K562 (cell line): ENCODE data around the gene CDC45. TPM values are rescaled to one million over a fixed set of nuclear protein-coding genes. Genes with fewer than 3 reads are reported as not detected.

Experiments
- ATAC-seq: fragments of 200-7000 bp; cut with Tn5 transposase; 3 replicates; pipeline ENCODE4 v1.9.1; 2020; ENCODE audit warnings: moderate library complexity
- BruUV-seq: library from RNA; stranded (reverse); fragments of 400-500 nt; replicated peaks from 2 replicates; lab custom pipeline; 2021; lab: Mats Ljungman, UMichigan
- CTCF ChIA-PET: fragments of 300-600 bp; formaldehyde crosslinking; extraction: SDS; loops from one replicate; lab custom pipeline; 2021; ENCODE audit warnings: low intra/inter-chr PET ratio; lab: Yijun Ruan, JAX
- POLR2A ChIA-PET: fragments of 300-600, 350-650 bp; sonication (Branson Sonifier 250); formaldehyde crosslinking; extraction: SDS; loops from one replicate; lab custom pipeline; 2021; ENCODE audit warnings: antibody characterized with exemption, inconsistent platforms; lab: Yijun Ruan, JAX
- DNase-seq, 4 experiments: peaks; one replicate each; pipeline versions ENCODE4 v3.0.0 to v3.0.0-alpha.2; 2011 to 2018; ENCODE audit warnings: low spot score in 3 of 4, mixed read lengths in 3 of 4; ENCODE audit errors: extremely low read depth in 1 of 4
- FAIRE-seq: peaks from 2 replicates; lab custom pipeline; 2011; peaks lifted over from hg19 to GRCh38; lab: Jason Lieb, UNC
- H2AFZ ChIP-seq: 2 replicates; pipeline ENCODE4 v1.6.0; 2011; ENCODE audit warnings: low read depth, low read length, control low read depth, inconsistent platforms
- H3K27ac ChIP-seq: fragments of 200-600 bp; 3 replicates; pipeline ENCODE4 v1.8.0; 2011; ENCODE audit warnings: low read depth, mild to moderate bottlenecking, control low read depth, inconsistent platforms, low read length, moderate library complexity, mixed read lengths; ENCODE audit errors: extremely low read depth
- H3K27me3 ChIP-seq, 2 experiments: fragments of 300-600 bp in 1 of 2; 2 replicates in 1 of 2; 3 replicates in 1 of 2; pipeline versions ENCODE4 v1.6.0 to v1.8.0; 2011; ENCODE audit warnings: inconsistent platforms in 2 of 2, low read length in 2 of 2, mild to moderate bottlenecking in 1 of 2, mixed read lengths in 1 of 2, moderate library complexity in 1 of 2; ENCODE audit not compliant: control insufficient read depth in 2 of 2, insufficient read depth in 2 of 2
- H3K36me3 ChIP-seq: fragments of 300-600 bp; 3 replicates; pipeline ENCODE4 v1.8.0; 2011; ENCODE audit warnings: mild to moderate bottlenecking, low read length, inconsistent platforms; ENCODE audit not compliant: control insufficient read depth, insufficient read depth
- H3K4me1 ChIP-seq, 2 experiments: fragments of 200-600 bp in 1 of 2; replicated peaks in 1 of 2; 2 replicates in 1 of 2; 3 replicates in 1 of 2; pipeline versions ENCODE4 v1.5.1 to v1.8.0; 2011; ENCODE audit warnings: inconsistent platforms in 2 of 2, low read length in 2 of 2, mild to moderate bottlenecking in 1 of 2, mixed read lengths in 1 of 2, moderate library complexity in 1 of 2; ENCODE audit not compliant: control insufficient read depth in 2 of 2, insufficient read depth in 2 of 2
- H3K4me2 ChIP-seq: 2 replicates; pipeline ENCODE4 v1.6.1; 2011; ENCODE audit warnings: low read length, control low read depth, inconsistent platforms, mixed read lengths; ENCODE audit not compliant: insufficient read depth
- H3K4me3 ChIP-seq: fragments of 200-600 bp; sonication (generic), shearing (Covaris generic); 2 replicates; pipeline ENCODE4 v1.5.1; 2016; ENCODE audit warnings: control low read depth, inconsistent platforms
- H3K79me2 ChIP-seq: fragments of 200-600 bp; 3 replicates; pipeline ENCODE4 v1.8.0; 2011; ENCODE audit warnings: low read length, inconsistent platforms; ENCODE audit not compliant: control insufficient read depth, insufficient read depth
- H3K9ac ChIP-seq, 2 experiments: 2 replicates each; pipeline versions ENCODE4 v1.6.0 to v1.6.1; 2011; ENCODE audit warnings: low read depth in 2 of 2, low read length in 2 of 2, control low read depth in 1 of 2, inconsistent platforms in 1 of 2, mild to moderate bottlenecking in 1 of 2, mixed read lengths in 1 of 2; ENCODE audit not compliant: insufficient read depth in 1 of 2
- H3K9me1 ChIP-seq: one replicate; pipeline ENCODE4 v1.6.0; 2011; ENCODE audit warnings: inconsistent platforms, mild to moderate bottlenecking, low read length, moderate library complexity; ENCODE audit not compliant: control insufficient read depth, insufficient read depth
- H3K9me3 ChIP-seq: replicated peaks from 2 replicates; pipeline ENCODE4 v1.5.1; 2011; ENCODE audit warnings: low read depth, low read length, inconsistent platforms; ENCODE audit not compliant: control insufficient read depth, insufficient read depth
- H4K20me1 ChIP-seq: replicated peaks from 2 replicates; pipeline ENCODE4 v1.6.1; 2011; ENCODE audit warnings: low read length, inconsistent platforms, mixed read lengths; ENCODE audit not compliant: control insufficient read depth, insufficient read depth
- BHLHE40 ChIP-seq: IDR thresholded peaks from 2 replicates; pipeline ENCODE4 v1.6.1; 2011; ENCODE audit warnings: low read length, improper control_type of control experiment
- CBX2 ChIP-seq: fragments of 200-600 bp; sonication (generic); IDR thresholded peaks from one replicate; pipeline ENCODE4 v1.6.1; 2012; ENCODE audit warnings: mild to moderate bottlenecking, low read length, inconsistent platforms; ENCODE audit not compliant: insufficient read depth, poor library complexity, severe bottlenecking
- DACH1 ChIP-seq: fragments of 450-650 bp; IDR thresholded peaks from 2 replicates; pipeline ENCODE4 v1.6.1; 2018; ENCODE audit not compliant: partially characterized antibody
- EP300 ChIP-seq: IDR thresholded peaks from 2 replicates; pipeline ENCODE4 v1.6.1; 2012; ENCODE audit warnings: low read length, improper control_type of control experiment
- ETV1 ChIP-seq: fragments of 450-650 bp; conservative IDR thresholded peaks from 2 replicates; pipeline ENCODE4 v1.6.1; 2016; ENCODE audit warnings: missing genetic modification characterization, control low read depth, low read depth, missing compliant biosample characterization
- FOXK1 ChIP-seq: sonication (generic); formaldehyde crosslinking; IDR thresholded peaks from 2 replicates; pipeline ENCODE4 v1.8.0; 2022; ENCODE audit warnings: missing genetic modification reagents, mild to moderate bottlenecking, borderline replicate concordance
- HNRNPL ChIP-seq: fragments of 200-400 bp; formaldehyde crosslinking; IDR thresholded peaks from 2 replicates; pipeline ENCODE4 v1.6.1; 2017; ENCODE audit warnings: low read depth, mild to moderate bottlenecking, low read length
- NR2C2 ChIP-seq, 2 experiments: fragments of 200-800 bp in 1 of 2; sonication (Bioruptor generic) in 1 of 2; sonication (generic) in 1 of 2; formaldehyde crosslinking in 1 of 2; IDR thresholded peaks; 2 replicates each; pipeline versions ENCODE4 v1.6.1 to v1.8.0; 2016 to 2022; ENCODE audit warnings: mild to moderate bottlenecking in 1 of 2, missing compliant biosample characterization in 1 of 2, missing genetic modification characterization in 1 of 2, missing genetic modification reagents in 1 of 2
- PKNOX1 ChIP-seq: fragments of 450-650 bp; IDR thresholded peaks from 2 replicates; pipeline ENCODE4 v1.6.1; 2016
- TAF9B ChIP-seq: fragments of 450-650 bp; IDR thresholded peaks from 2 replicates; pipeline ENCODE4 v1.6.1; 2018; ENCODE audit warnings: mild to moderate bottlenecking; ENCODE audit not compliant: partially characterized antibody
- TCFL5 ChIP-seq: fragments of 250-450 bp; sonication (Bioruptor Pico); conservative IDR thresholded peaks from 2 replicates; pipeline ENCODE4 v1.6.1; 2021; ENCODE audit warnings: mild to moderate bottlenecking, moderate library complexity, matching md5 sums
- ZC3H8 ChIP-seq: fragments of 450-650 bp; IDR thresholded peaks from 2 replicates; pipeline ENCODE4 v1.6.1; 2017
- ZFP30 ChIP-seq: fragments of 250-450 bp; sonication (Bioruptor Pico); IDR thresholded peaks from 2 replicates; pipeline ENCODE4 v1.8.0; 2022; ENCODE audit warnings: moderate library complexity, mild to moderate bottlenecking, inconsistent platforms, borderline replicate concordance
- WGBS: fragments of 100-300 bp; shearing (Covaris generic); methylation state at CpG from one replicate; pipeline ENCODE4 v1.1.6; 2016; ENCODE audit warnings: low coverage, mixed read lengths; ENCODE audit not compliant: insufficient coverage; ENCODE audit errors: missing lambda C conversion rate; 5-methylcytosine and 5-hydroxymethylcytosine counted together
- in situ Hi-C: fragments of 300-500 bp; cut with MboI; formaldehyde crosslinking; loops from 4 replicates; pipeline ENCODE4 v1.15.0; 2018; ENCODE audit warnings: inconsistent platforms, mixed read lengths
- intact Hi-C: fragments of 100-400 bp; cut with micrococcal nuclease; formaldehyde crosslinking; loops from 2 replicates; pipeline ENCODE4 v1.14.2; 2022
- polyA plus RNA-seq, 8 experiments: library from polyadenylated mRNA; depleted of rRNA in 4 of 8; stranded (reverse) in 5 of 8; unstranded in 3 of 8; fragments of >200 nt; fragmentation: Nextera tagmentation in 2 of 8; fragmentation: Illumina TruSeq in 1 of 8; extraction: Ambion mirVana in 2 of 8; extraction: Trizol in 1 of 8; gene quantifications; 2 replicates each; pipeline versions ENCODE4 v1.2.1 to v1.2.3, GENCODE V29; 2011 to 2014; ENCODE audit warnings: inconsistent platforms in 1 of 8, missing spikeins in 1 of 8
- total RNA-seq, 7 experiments: library from RNA; depleted of rRNA in 6 of 7; stranded (reverse); fragments of >200 nt in 6 of 7; fragmentation: Illumina TruSeq in 2 of 7; extraction: Trizol in 2 of 7; gene quantifications; 2 replicates each; pipeline versions ENCODE4 v1.2.1 to v1.2.3, GENCODE V29; 2011 to 2021; ENCODE audit warnings: low replicate concordance in 1 of 7
- TF ChIP-seq, protein P1 (sequence below), 2 experiments: fragments of 200-800 bp in 1 of 2; sonication (Bioruptor generic) in 1 of 2; sonication (generic) in 1 of 2; formaldehyde crosslinking in 1 of 2; IDR thresholded peaks in 1 of 2; conservative IDR thresholded peaks in 1 of 2; 2 replicates each; pipeline versions ENCODE4 v1.5.0 to v1.6.1; 2016 to 2020; ENCODE audit warnings: missing compliant biosample characterization in 1 of 2, missing genetic modification characterization in 1 of 2, missing genetic modification reagents in 1 of 2
- TF ChIP-seq, protein P2 (sequence below): fragments of 250-450 bp; sonication (Bioruptor Pico); IDR thresholded peaks from 2 replicates; pipeline ENCODE4 v1.8.0; 2022; ENCODE audit warnings: moderate library complexity, mild to moderate bottlenecking, inconsistent platforms
- TF ChIP-seq, protein P3 (sequence below): fragments of 450-650 bp; formaldehyde crosslinking; IDR thresholded peaks from 2 replicates; pipeline ENCODE4 v1.4.0; 2020; ENCODE audit warnings: mild to moderate bottlenecking

CDC45 gene
- total and polyA plus RNA-seq, 9 of the 15 experiments (the other 6 are each of a cell fraction or from before 2014, with no cell fraction given) = 251 to 580 (median 410) TPM

DNA sequence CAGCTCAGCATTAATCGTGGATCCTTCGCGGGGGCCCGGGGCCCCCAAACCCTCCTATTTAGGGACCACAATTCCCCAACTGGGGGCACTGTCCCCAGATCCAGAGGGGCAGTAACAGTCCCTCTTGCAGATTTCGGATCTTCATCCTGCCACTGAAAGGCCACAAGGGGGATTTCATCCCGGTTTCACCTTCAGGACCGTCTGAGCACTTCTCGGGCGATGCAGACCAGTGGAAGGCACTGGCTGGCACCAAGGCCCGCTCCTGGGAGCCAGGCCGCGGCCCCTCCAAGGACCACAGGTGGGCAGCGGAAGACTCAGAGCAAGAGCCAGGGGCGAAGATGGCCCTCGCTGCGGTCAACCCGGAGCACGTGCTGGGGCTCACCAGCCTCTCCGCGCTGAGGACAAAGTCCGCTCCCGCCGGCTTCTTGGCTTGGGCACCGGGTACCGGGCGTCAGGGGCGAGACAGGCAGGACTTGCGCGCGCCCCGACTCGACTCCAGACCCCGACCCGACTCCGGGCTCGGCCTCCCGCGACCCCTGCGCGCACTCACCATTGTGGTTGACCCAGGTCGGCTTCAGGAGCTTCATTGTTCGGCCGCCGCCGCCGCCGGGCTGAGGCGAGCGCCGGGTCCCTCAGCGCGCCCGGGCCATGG lies 48.7 kb upstream of the CDC45 start:
- Histone ChIP-seq H3K27ac (peak overlapping the region; percentile 75), H3K9ac (peak overlapping the region; percentile 85 to 97), H3K79me2 (peaks cover 78% of the 10 kb centered on the region), H4K20me1 (peaks cover 28% of the 10 kb centered on the region), H3K4me1 (peaks cover 17 to 39% of the 10 kb centered on the region in 2 experiments), H3K9me1 (no peaks in the 10 kb centered on the region), H3K36me3 (peaks cover 61% of the 10 kb centered on the region), H3K4me3 (peak overlapping the region; percentile 68), H3K27me3 (no peaks in the 10 kb centered on the region), H3K9me3 (no peaks in the 10 kb centered on the region), H3K4me2 (peak overlapping the region; percentile 86), H2AFZ (peak overlapping the region; percentile 28)
- ChIA-PET POLR2A (interaction anchor here (0.6 to 11.9 kb wide), 28 partner anchors 8 to 693 kb away, joined by 3 to 284 read pairs (median 5); partner anchors contain the start of genes C22orf39, CDC45, SLC25A1 and UFD1), CTCF (interaction anchor here (0.6 to 1.7 kb wide), 4 partner anchors 48 to 300 kb away, joined by 3 to 5 read pairs (median 4); partner anchors contain the start of genes CDC45 and UFD1)
- in situ Hi-C loops (no loop called here), intact Hi-C loops (loop anchor here (1.0 to 5.0 kb wide), 4 partner anchors 12 to 309 kb away; partner anchors contain the start of gene DGCR2)
- FAIRE-seq (no peak), ATAC-seq (peak; percentile 2), DNase-seq (peak in 3 of 4 experiments; percentile 72 to 83 (median 82))
- BruUV-seq = no TSS peak
- WGBS = under 1% methylated on average over 53 of the region's 53 CpGs
- TF ChIP-seq, protein P1, sequence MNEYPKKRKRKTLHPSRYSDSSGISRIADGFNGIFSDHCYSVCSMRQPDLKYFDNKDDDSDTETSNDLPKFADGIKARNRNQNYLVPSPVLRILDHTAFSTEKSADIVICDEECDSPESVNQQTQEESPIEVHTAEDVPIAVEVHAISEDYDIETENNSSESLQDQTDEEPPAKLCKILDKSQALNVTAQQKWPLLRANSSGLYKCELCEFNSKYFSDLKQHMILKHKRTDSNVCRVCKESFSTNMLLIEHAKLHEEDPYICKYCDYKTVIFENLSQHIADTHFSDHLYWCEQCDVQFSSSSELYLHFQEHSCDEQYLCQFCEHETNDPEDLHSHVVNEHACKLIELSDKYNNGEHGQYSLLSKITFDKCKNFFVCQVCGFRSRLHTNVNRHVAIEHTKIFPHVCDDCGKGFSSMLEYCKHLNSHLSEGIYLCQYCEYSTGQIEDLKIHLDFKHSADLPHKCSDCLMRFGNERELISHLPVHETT (CRISPR knock-in tag; conservative IDR thresholded peaks at IDR 0.05 in 1 of 2, IDR thresholded peaks at IDR 0.05 in 1 of 2) = no peak
- TF ChIP-seq ETV1 (tag) (no peak), DACH1 (no peak), BHLHE40 (peak; percentile 87), PKNOX1 (no peak), EP300 (no peak; the same call in 1 of the 2 replicates), NR2C2 (CRISPR knock-in tag; IDR thresholded peaks at IDR 0.05) (no peak), NR2C2 (tag; IDR thresholded peaks at IDR 0.05) (no peak), CBX2 (no peak), HNRNPL (peak; percentile 88), ZFP30 (CRISPR knock-in tag) (no peak), FOXK1 (no peak), TCFL5 (CRISPR knock-in tag) (no peak), ZC3H8 (no peak), TAF9B (no peak)
- TF ChIP-seq, protein P2, sequence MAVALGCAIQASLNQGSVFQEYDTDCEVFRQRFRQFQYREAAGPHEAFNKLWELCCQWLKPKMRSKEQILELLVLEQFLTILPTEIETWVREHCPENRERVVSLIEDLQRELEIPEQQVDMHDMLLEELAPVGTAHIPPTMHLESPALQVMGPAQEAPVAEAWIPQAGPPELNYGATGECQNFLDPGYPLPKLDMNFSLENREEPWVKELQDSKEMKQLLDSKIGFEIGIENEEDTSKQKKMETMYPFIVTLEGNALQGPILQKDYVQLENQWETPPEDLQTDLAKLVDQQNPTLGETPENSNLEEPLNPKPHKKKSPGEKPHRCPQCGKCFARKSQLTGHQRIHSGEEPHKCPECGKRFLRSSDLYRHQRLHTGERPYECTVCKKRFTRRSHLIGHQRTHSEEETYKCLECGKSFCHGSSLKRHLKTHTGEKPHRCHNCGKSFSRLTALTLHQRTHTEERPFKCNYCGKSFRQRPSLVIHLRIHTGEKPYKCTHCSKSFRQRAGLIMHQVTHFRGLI (CRISPR knock-in tag) = no peak
- TF ChIP-seq, protein P3, sequence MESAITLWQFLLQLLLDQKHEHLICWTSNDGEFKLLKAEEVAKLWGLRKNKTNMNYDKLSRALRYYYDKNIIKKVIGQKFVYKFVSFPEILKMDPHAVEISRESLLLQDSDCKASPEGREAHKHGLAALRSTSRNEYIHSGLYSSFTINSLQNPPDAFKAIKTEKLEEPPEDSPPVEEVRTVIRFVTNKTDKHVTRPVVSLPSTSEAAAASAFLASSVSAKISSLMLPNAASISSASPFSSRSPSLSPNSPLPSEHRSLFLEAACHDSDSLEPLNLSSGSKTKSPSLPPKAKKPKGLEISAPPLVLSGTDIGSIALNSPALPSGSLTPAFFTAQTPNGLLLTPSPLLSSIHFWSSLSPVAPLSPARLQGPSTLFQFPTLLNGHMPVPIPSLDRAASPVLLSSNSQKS (CRISPR knock-in tag) = no peak
